SK-MEL-5 (cell line): Measurements from ENCODE around the gene CCDC116. TPM values are rescaled to one million over a fixed set of nuclear protein-coding genes. Genes with fewer than 3 reads are reported as not detected.
"Not testable (repeated sequence)": the region's sequence is repeated elsewhere in the genome, so short reads cannot be mapped to it uniquely, and the experiment has no call there.

Experiments
- DNase-seq: peaks from one replicate; pipeline ENCODE4 v3.0.0-alpha.2; 2016; ENCODE audit warnings: low read depth, low spot score
- in situ Hi-C: cut with HindIII; loops from 2 replicates; pipeline ENCODE4 v1.10.0; 2016; ENCODE audit warnings: low sequenced_read_pairs, high pct_unique_total_duplicates, low pct_unique_long_range_greater_than_20kb
- polyA plus RNA-seq, 2 experiments: library from polyadenylated mRNA; depleted of rRNA; stranded (reverse); fragments of >200 nt; gene quantifications; 2 replicates each; pipeline ENCODE4 v1.2.3, GENCODE V29; 2015
- total RNA-seq: library from RNA; depleted of rRNA; stranded (reverse); fragments of >200 nt; shearing (Covaris generic); gene quantifications from 2 replicates; pipeline ENCODE4 v1.2.3, GENCODE V29; 2014; rRNA removed

Gene CCDC116, protein sequence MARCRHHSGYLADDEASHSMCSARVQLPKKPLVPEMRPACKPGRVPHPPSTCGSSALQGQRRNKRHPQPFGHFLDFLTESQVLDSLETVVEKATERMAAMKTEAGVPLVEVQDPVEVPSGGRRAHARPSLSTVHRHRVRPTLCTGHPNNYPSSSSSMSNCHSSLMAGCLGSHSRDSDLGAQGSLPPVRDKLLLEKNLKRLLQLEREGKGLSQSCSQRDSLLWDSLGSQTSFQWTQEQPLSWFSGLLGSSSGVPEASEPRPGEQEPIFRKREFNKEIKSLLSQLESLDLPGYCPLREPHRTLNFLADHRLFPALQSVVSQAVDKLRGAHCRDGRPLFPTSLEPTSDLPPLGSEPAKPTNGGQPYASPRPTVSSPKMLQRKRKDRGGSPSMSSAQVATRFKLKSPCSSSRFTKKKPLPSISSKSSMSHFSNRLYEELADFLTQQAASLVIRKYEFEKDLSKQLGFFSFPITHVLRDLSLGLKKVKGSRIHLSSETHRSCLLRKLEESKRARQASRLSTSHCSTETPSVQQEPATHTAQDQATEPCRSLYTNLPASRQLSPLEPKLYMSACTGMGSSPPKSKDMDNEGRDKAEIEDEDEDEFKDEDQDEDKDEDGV
- total RNA-seq = 0.11 TPM in 1 of 2 replicates, not detected in the other
- polyA plus RNA-seq (2015; cell fraction: cytosol; rRNA removed) = not detected in 2 replicates
- 3.1 and 3.2 TPM in 2 replicates for polyA plus RNA-seq (2015; cell fraction: nucleus; rRNA removed)

- no peak for DNase-seq
- in situ Hi-C loops = no loop called here
Measured at GRCh38 chr22:21632237-21632895, at the start of gene CCDC116. Gene CCDC116 (plus strand): TSS chr22:21632760. CDS start chr22:21633182, 422 bp downstream.

GRCh38 chr22:21582801-21583740, 49.5 kb upstream of the CCDC116 start:
- no peak for DNase-seq
- in situ Hi-C loops = no loop called here

DNA sequence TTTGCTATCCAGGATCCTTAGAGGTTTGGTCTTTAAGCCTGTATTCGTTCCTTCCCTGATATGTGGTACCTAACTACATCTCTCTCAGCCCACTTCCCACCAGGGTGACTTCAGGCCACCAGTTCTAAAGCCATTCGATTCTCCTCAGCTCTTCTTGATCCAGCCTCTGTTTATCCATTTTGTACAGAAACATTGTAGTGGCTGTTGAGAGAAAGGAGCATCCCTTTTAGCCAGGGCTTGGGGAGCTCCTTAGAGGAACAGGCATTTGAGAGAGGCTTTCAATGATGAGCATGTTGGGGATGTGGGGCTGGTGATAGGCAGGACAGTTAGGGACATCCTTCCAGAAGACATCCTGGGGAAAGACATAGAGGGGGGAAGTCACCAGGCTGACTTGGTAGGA, 47.2 kb upstream of the CCDC116 start:
- DNase-seq = no peak
- in situ Hi-C loops = no loop called here

GRCh38 chr22:21587803-21588611, 44.6 kb upstream of the CCDC116 start:
- DNase-seq = peak; percentile 87
- in situ Hi-C loops = no loop called here

DNA sequence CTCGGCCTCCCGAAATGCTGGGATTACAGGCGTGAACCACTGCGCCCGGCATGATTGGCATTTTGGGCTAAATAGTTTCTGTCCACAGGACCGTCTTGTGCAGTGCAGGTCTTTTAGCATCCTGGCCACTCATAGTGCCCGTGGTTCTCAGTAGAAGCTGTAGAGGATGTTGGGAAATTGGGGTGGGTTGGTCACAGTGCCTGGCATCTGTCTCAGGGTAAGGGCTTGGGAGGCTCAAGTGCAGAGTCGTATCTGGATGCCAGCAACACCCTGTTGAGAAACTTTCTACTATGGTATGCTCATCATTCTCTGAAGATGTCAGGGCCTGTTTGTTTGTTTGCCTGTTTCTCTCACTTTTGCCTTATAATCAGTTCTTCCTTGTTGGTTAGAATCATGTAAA, 43.2 kb upstream of the CCDC116 start:
- in situ Hi-C loops = no loop called here
- DNase-seq = no peak

DNA sequence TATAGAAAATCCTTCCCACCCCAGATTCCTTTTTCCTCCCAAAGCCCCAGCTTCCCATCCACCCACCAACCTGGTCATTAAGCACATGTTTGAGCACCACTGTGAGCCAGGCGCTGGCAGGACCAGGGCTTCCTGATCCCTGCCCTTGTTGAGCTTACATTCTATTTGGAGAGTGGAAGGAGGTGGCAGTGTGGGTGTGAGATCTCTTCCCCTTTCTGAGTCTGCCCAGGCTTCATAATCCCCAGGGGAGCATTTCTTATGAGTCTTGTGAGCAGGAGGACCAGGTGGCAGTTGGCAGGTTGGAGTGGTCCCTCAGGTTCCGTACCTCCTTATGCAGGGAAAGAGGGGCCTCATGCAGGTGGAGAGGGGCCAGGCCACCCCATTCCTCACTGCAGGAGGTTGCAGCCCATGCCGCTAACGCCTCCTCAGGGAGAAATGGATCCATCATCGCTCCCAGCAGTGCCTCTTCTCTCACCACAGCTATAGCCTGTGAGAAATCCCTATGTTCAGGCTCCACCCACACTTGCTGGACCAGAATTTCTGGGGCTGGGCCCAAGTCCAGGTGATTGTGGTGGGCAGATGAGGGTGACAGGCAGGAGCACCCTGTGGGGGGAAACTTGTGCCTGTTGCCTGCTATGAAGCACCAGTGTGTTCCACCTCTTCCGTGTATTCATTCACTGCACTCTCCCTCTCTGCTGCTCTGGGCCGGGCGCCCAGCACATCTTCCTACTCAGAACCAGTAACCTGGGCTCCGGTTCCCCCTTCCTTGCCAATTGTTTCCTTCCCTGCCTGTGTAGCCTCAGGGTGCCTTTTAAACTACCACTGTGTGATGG, 41.5 kb upstream of the CCDC116 start:
- in situ Hi-C loops = no loop called here

DNA sequence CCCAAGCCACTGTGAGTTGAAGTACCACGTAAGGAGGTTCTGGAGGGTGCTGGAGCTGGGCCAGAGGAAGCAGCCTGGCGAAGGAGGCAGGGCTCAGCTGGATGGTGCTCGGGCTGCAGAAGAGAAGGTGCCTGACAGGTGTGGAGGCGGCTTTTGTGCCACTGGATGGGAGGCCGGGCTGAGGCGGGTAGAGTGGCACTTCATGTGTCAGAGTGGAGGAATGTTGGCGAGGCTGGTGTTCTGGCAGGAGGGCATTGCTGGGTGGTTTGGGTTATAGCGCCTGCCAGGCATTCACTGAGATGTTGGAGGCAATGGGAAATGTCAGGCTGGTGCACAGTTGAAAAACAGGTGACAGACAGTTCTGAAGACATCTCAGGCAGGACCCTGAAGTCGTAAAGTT, 40.9 kb upstream of the CCDC116 start:
- in situ Hi-C loops = no loop called here
- no peak for DNase-seq

More for the DNA sequence above, 41.5 kb upstream of the CCDC116 start:
- DNase-seq = no peak

GRCh38 chr22:21592422-21592821, 40.1 kb upstream of the CCDC116 start:
- no peak for DNase-seq
- in situ Hi-C loops = no loop called here

- in situ Hi-C loops = no loop called here
- peak; percentile 64 for DNase-seq
Measured at GRCh38 chr22:21593406-21594232, 38.9 kb upstream of the CCDC116 start.

DNA sequence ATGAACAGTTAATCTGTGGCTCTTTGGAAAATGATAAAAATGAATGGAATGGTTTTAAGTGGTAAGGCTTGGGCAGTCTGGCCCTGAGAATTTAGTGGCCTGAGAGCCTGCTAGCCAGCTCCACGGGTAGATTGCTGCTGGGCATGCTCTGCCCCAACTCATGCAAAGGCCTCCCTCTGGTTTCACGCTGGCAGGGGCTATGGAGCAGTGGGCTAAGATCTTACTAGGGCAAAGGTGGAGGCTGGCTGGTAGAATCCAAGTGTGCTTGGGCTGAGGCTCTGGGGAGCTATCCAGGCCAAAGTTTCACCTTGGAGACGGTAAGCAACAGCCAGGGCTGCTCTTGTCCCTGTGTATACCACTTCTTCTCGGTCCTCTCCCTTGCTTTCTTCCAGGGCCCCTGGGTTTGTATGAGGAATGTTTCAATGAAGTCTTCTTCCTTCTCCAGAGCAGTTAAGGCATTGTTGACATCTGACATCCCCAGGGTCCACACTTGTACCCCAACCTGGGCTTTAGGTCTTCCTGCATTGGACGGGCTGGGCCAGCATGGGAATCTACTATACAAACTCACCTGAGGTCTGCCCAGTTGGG, 37.6 kb upstream of the CCDC116 start:
- in situ Hi-C loops = no loop called here
- no peak for DNase-seq

GRCh38 chr22:21596356-21597135, 36.0 kb upstream of the CCDC116 start:
- in situ Hi-C loops, DNase-seq: not testable (repeated sequence)

DNA sequence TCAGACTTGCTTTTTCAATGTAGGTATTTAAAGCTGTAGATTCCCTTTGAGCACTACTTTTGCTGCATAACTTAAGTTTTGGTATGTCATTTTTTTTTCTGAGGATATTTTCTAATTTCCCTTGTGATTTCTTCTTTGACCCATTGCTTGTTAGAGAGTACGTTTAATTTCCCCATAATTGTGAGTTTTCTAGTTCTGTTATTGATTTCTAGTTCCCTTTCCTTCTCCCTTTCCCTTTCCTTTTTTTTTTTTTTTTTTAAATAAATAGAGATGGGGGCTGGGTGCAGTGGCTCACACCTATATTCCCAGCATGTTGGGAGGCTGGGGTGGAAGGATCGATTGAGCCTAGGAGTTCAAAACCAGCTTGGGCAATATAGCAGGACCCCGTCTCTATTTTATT, 34.3 kb upstream of the CCDC116 start:
- DNase-seq = no peak
- in situ Hi-C loops = no loop called here

DNA sequence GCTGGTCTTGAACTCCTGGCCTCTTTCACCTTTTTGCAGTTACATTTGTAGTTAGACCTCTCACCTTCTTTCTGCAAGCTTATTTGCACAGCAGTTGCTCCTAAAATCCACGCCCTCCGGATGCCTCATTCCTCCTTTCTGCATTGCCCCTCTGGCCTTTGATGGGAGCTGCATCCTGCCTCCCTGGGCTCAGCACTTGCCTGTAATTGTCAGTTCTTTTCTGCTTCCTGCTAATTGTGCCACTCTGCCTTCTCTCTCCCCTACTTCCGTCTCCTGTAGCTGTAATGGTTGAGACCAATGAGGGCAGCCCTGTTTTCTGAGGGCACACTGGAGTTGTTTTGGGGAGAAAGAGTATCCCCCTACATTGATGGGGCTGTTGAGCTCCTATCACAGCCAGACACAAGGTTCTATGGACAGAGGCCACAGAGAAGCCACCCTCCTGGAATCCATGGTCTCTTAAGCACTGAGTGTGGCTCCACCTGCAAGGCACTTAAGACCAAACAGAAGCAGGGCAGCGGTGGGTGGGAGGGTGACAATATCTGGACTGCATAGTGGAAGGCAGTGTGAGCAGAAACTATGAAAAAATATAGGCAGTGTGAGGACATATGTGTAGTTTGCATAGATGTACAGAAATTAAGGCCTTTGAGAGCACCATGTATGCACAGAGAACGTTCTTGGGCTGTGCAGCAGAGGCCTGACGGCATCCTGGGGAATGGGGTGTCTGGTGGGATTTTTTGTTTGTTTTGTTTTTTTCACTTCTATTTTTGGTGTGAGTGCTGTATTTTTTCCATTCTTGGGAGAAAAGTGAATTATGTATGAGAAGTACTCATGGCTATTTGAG, 33.3 kb upstream of the CCDC116 start:
- in situ Hi-C loops = no loop called here

More for the DNA sequence above, 33.3 kb upstream of the CCDC116 start:
- no peak for DNase-seq
